DMS 273 treated with DMSO at 0.1 percent for 48 hours (cell line): ENCODE measurements around the gene LRFN2.

Experiments used
- DNase-seq: peaks from one replicate; lab custom pipeline; 2025; lab: John Stamatoyannopoulos, UW

Gene LRFN2

DNA sequence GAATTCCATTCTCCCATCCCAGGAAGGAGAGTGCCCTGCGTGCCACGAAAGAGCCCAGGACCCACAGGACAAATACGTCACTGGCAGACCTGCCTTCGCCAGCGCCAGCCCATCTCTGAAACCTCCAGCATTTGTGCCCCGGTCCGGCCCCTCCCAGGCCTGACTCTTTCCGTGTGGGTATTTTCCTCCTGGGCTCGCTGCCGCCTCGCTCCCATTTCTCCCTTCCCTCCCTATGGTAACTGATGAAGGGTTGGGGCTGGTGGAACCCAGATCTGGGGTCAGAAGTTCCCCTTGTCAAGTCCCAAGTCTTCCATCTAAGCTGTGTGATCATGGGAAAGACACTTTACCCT, 208.5 kb downstream of the LRFN2 start:
- no peak for DNase-seq

DNA sequence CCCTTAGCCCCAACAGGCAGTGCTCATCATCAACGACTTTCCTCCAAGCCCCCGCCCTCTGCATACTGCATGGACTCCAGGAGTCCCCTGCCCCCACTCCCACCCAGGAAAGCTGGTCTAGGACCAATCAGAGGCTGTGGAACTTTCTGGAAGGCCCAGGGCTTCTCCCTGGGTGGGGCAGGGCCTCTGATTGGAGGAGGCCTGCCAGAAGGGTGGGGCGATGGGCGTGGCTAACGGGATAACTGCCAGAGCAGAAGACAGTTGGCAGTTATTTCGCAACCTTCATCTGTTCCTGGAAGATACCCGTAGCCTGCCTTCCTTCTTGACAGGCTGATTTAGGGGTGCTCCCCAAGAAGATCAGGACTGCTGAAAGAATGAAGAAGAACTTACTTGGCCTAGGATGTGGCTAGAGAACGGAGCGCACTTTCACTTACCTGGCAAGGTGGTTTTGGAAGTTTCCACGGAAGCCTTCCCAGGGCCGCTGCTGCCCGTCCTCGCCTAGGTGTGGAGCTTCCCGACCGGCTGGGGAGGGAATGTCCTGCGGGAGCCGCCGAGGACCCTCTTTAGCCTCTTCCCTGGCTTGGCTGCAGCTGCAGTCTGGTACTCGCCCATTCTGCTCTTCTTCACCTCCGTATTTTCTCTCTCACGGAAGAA, 209.0 kb downstream of the LRFN2 start:
- DNase-seq = no peak

DNA sequence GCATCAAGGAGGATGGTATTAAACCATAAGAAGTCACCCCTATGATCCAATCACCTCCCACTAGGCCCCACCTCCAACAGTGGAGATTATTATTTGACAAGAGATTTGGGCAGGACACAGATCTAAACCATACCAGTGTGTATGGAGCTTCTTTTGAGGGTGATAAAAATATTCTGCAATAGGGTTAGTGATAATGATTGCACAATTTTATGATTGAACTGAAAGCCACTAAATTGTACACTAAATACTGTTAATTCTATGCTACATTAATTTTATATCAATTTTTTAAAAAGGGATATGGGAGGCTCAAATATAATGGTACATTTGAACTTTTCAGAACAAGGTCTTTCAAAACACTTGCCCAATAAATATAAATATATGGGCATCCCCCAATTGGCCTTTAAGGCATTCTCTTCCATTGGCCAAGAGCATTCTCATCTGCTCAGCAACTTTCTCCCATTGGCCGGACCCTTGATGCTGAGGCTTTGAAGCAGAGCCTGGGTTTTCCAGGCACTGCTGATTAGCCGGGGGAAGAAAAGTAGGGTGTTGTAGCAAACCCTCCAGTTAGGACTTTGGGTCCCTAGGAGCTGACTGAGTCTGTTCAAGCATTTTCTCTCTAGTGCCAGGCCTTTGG, 209.9 kb downstream of the LRFN2 start:
- no peak for DNase-seq

DNA sequence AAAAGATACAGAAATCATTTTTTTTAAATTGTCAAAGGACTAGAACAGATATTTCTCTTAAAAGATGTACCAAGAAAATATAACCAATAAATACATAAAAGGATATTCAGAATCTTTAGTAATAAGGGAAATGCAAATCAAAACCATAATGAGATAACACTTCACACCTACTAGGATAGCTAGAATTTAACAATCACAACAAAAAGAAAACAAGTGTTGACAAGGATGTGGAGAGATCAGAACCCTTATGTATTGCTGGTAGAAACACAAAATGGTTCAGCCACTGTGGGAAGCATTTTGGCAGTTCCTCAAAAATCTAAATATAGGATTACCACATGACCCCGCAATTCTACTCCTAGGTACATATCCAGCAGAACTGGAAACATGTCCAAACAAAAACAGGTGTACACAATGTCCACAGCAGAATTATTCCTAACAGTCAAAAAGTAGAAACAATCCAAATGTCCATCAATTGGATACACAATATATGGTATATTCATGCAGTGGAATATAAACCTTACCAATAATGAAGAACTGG, 211.0 kb downstream of the LRFN2 start:
- DNase-seq = no peak

DNA sequence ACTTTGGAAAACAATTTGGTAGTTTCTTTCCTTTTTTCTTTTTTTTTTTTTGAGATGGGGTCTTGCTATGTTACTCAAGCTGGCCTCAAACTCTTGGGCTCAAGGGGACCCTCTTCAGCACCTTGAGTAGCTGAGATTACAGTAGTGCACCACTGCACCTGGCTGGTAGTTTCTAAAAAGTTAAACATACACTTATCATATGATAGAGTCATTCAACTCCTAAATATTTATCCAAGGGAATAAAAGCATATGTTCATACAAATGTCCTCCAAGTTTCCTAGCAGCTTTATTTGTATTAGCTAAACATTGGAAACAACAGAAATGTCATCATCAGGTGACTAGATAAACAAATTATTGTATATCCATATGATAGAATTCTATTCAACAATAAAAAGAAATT, 213.9 kb downstream of the LRFN2 start:
- no peak for DNase-seq

DNA sequence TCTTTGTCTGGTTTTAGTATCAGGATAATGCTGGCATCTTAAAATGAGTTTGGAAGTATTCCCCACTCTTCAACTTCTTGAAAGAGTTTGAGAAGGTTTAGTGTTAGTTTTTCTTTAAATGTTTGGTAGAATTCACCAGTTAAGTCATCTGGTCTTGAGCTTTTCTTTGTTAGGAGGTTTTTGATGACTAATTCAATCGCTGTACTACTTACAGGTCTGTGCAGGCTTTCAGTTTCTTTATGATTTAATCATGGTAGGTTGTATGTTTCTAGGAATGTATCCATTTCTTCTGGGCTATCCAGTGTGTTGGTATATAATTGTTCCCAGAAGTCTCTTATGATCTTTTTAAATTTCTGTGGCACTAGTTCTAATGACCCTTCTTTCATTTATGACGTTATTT, 215.5 kb downstream of the LRFN2 start:
- no peak for DNase-seq

DNA sequence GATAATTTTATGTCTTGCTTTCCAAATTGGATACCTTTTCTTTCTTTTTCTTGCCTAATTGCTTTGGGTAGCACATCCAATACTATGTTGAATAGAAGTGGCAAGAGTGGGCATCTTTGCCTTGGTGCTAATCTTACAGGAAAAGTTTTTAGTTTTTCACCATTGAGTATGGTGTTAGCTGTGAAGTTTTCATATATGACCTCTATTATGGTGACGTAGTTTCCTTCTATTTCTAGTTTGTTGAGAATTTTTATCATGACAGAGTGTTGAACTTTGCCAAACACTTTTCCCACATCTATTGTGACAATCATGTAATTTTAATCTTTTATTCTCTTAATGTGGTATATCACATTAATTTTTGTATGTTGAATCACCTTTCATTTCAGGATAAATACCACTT, 216.1 kb downstream of the LRFN2 start:
- DNase-seq = no peak

DNA sequence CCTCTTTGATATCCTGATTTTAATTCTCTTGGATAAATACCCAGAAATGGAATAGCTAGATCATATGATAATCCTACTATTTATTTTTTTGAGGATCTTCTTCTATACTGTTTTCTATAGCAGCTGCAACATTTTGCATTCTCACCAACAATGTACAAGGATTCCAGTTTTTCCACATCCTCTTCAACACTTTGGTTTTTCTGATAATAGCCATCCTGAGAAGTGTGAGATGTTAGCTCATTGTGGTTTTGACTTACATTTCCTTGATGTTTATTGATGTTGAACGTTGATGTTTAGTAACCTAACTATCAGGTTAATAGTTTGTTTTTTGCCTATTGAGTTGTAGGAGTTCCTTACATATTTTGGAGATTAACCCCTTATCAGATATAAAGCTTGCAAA, 217.3 kb downstream of the LRFN2 start:
- DNase-seq = no peak

DNA sequence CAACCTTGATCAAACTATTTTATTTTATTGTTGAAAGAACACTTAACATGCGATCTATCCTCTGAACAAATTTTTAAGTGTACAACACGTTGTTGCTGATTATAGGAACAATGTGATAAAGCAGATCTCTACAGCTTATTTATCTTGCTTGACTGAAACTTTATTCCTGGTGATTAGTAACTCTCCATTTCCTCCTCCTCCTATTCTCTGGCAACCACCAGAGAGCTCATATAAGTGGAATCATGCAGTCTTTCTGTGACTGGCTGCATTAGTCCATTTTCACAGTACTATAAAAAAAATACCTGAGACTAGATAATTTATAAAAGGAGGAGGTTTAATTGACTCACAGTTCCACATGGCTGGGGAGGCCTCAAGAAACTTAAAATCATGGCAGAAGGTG, 218.1 kb downstream of the LRFN2 start:
- DNase-seq = no peak

DNA sequence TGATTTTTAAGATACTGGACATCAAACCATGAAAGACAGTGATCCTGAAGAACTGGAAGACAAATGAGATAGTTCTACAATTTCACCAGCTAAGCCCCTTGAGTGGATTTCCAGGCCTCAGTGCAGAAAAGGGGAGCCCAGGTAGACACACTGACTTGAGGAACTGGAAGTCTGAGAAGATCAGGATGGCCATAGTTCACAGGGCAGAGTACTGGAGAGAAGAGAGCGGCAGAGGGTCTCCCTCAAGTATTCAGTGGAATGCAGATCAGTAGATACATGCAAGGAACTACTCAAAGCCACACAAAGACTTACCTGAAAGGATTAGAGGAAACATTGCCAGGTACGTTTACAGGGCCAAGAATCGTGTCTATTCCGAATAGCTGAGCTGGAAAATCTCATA, 224.3 kb downstream of the LRFN2 start:
- no peak for DNase-seq

DNA sequence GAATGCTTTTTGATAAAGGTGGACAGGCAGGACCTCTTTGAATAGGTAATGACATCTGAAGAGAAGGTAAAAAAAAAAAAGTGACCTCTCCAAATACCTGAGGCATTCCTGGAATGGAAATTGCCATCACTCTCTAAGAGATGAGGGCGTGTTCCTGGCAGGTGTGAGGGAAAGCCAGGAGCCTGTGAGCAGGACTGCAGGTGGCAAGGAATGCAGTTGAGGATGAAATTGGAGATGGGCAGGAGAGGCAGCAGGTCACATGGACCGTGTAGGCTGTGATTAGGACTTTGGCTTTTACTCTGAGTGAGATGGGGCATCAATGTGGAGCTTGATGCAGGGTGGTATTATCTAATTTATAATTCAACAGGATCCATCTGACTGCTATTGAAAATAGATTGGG, 227.4 kb downstream of the LRFN2 start:
- no peak for DNase-seq

DNA sequence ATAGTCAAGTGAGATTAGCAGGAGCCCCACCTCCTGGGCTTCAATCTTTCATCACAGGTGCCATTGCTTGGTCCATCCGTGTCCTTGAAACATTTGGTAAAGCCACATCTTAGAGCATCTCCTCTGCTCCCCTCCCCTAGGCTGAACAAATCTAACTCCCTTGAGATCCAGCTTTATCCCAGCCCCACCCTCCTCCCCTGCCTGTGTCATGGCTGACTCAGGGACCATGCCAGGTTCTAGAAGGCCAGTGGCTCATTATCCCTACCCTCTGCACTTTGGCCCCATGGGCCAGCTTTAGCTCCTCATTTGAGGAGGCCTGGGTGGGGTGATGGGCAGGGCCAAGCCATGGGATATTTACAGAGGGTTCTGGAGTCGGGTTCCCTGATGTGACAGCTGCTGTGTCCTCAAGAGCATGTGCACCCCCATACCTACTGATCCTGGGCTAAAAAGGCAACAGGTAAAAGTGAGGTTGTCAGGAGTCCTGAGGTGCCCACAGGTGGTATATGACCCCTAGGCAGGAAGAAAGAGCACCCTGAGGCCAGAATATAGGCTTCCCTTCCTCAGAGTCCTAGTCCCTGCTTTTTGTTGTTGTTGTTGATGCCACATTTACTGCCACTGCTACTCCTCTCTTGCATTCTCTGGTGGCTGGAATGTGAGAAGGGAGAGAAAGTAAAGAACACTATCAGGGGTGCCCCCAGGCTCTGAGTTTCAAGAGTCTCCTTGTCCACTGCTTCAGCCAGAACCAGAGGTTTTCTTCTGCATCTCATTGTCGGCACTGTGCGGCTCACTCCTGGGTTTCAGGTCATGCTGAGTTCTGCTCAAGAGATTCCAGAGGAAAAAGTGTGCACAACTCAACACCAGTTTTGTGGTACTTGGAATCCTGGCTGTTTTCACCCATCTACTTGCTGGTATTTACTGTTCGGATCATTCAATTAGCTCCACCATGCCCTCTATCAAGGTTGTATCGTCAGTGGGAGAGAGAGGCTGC, 228.4 kb downstream of the LRFN2 start:
- no peak for DNase-seq

DNA sequence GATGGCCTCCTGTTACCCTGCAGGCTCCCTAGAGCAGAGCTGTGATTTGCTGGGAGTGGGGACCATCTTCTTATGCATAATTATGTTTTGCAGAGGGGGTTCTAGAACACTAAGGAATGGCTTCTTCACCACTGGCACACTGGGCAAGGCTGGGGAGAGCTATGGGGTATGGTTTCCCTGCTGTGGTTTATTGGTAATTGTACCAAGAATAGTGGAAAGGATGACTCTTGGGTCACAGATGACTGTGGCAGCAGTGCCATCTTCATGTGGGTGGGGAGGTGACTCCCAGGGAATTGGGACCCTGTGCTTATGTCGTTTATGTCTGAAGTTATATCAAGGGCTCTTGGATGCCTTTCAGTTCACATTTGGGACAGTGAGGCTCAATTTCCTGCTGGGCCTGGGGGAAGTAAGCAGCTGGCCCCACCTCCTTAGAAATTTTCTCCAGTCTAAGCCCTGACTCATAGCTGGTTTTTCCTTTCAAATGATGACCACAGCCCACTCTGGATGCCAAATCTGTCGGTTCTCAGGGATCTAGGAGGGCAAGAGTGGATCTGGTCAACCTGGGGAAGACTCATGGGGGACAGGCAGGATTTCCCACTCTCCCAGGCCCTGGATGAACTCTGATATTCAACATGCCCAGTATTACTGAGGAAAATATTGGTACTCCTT, 230.8 kb downstream of the LRFN2 start:
- DNase-seq = no peak

DNA sequence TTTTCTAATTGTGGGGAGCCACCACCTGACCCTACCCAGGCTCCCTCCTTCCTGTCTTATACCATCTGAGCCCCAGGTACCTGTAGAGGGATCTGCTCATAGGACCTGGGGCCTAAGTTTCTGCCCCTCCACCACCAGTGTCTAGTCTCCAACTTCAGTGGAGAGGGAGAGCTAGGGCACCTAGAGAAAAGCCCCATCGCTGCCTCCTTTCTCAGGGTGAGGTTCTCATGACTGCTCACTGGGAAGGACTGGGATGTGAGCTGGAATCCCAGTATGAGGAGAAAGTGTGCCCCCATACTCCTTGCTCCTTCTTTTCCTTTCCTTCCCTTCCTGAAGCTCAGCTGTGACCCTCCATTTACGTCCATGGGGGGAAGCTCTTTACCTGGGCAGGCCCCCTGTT, 231.6 kb downstream of the LRFN2 start:
- no peak for DNase-seq

DNA sequence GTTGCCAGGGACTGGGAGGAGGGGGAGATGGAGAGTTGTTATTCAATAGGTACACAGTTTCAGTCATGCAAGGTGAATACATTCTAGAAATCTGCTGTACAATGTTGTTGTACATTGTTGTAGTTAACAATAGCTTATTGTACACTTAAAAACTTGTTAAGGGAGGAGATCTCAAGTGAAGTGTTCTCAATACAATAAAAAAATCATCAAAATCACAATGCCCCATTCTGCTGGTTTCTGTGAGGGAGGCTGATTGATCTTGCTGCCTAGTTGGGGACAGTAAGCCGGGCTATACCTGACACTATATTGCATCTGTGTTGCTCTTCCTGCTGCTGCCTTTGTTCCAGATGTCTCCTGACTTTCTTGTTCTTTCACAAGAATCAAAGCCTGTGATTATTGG, 232.1 kb downstream of the LRFN2 start:
- no peak for DNase-seq

DNA sequence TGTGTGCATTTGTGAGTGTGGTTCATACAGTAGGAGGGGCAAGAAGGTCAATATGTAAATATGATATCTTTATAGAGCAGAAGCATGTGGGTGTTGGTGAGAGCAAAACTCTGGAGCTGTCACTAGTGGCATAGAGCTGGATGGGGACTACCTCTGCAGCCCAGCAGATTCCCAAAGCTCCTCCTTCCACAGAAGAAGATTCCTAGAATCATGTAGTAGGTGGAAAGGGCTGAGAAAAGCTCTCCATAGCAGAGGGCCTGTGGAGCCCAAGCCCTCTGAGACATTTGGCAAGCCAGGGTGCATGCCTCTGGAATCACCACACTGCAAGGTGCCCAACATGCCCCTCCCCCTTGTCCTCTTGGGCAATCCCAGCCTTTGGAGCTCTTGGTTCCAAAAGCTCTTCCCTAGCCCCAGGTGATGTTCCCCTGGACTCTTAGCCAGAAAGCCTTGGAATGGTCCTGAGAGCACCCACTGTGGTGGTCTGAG, 233.2 kb downstream of the LRFN2 start:
- no peak for DNase-seq

DNA sequence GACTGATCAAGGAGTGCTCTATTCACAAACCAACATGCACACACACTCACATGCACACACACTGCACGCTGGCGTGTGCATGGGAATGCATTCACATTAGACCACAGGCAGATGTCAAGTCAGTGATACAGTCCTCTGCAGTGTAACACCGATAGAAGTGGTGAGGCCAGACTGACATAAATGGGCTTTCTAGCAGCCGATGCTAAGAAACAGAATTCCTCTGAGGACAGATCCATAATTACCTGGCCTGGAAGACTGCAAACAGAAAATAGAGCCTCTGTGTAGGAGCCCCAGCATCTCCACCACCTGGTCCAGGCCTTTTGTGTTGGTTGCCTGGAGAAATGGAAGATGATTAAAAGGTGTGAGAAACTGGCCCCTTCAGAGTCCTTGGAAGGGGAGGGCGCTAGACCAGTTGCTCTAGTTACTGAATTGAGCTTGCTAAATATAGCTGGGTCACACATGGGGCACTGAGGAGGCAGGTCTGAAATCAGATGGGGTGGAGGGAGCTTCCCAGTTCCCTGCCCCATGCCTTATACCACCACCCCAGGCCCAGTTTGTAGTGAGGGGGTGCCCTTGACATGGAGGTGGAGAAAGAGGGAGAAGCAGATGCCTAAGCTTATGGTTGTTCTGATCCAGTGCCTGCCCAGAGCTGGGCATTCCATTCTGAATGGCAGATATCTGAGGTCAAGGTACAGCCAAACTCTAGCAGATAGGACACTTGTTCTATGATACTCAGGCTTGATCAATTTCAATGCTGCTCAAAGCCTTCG, 233.8 kb downstream of the LRFN2 start:
- no peak for DNase-seq

DNA sequence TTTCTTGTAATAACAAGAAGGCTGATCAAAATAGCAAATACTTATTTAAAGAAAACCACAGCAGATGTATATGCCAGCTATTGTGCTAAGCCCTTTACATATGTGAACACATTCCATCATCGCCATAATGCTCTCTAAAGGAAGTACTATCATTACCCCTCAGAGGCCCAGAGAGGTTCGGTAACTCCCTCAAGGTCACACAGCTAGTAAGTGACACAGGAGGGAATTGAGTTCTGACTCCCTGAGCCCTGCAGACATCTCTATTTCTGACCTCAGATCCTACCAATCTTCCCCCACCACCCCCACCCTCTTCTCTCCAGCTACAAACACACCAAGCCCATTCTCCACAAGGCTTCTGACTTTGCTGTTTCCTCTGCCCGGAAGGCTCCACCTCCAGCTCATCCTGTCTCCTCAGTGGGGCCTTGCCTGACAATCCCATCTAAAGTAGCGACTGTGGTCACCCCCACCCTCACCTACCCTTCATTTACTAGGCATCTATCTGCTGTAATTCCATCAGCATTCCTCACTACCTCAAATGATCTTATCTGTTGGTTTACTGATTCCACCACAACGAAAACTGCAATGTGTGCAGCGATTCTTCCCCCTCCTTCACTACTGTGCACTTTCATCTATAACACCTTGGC, 234.5 kb downstream of the LRFN2 start:
- no peak for DNase-seq

DNA sequence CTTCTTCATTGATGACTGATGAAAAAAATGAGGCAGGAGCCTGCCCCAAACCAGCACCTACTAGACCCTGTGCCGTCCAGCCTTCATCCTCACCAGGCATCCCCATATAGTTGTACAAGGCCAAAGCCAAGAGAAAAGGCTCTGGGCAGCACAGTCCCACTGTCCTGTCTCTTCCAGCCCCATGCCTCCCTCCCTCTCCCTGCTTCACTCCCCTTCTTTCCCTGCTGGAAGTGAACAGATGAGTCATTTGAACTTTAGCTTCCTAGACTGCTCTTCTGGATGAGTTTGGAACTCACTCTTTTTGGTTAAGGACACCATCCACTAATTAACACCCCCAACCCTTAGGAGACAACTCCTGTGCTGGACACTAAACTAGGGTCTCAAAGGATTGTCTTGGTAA, 235.2 kb downstream of the LRFN2 start:
- no peak for DNase-seq

DNA sequence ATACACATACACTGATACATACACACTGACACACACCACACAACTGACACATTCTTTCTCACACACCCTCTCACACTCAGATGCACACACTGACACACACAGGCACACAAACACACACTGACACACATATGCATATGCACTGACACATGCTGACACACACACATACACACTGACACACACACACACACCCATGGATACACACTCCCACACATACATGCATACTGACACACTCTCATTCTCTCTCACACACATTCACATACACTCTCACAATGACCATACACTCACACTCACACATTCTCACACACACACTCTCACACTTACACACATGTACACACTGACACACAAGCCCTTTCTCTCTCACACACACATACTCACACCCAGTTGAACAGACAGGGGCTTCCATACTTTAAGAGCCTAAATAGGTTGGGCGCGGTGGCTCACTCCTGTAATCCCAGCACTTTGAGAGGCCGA, 236.4 kb downstream of the LRFN2 start:
- DNase-seq = no peak
